Stromal cell of bone marrow (primary cell): ENCODE data around the gene VOPP1.
"Not testable (repeated sequence)": the region's sequence is repeated elsewhere in the genome, so short reads cannot be mapped to it uniquely, and the experiment has no call there.

Experiments
- DNase-seq: peaks from one replicate; pipeline ENCODE4 v3.0.0-alpha.2; 2012; ENCODE audit warnings: low read depth

The VOPP1 gene, protein sequence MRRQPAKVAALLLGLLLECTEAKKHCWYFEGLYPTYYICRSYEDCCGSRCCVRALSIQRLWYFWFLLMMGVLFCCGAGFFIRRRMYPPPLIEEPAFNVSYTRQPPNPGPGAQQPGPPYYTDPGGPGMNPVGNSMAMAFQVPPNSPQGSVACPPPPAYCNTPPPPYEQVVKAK

DNA sequence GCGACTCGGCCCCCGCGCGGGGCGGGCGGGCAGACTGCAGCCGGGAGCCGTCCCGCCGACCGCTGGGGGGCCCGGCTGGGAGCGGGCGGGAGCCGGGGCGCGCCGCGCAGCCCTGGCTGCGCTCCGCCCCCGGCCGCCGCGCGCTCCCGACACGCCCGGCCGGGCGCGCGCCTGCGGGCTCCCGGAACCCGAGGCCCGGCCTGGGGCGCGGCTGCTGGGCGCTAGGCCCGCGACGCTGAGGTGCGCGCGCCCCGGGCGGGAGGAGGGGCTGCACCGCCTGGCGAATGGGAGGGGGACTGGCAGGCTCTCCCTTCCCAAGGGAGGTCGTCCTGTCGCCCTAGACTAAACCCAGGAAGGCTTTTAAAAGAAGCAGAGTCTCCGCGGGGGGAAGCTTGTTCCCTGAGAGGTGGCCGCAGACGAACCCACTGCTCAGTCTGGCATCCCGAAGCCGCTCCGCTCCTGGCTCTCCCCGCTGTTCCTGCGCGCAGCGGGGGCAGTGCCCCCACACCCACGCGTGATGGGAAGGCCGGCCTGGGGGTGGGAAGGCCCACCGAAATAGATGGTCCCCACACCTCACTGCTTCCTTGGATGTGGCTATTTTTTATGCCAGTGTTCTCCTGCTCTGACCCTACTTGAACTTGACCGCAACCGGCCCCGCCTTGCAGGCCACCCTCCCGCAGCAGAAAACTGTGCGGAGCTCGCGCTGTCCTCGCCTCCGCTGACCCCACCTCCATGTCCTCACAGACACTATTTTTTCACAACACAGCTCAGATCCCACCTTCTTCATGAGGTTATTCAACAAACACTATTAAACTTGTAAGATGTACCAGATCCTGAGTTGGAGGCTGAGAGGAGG lies at the start of gene VOPP1:
TSS of gene VOPP1 (minus strand) at position 125 of the 856 bp plus-strand sequence. CDS start 178 bp downstream, outside the sequence.
- DNase-seq = peak; percentile 47

- DNase-seq = no peak
Measured at GRCh38 chr7:55618913-55619312, 46.6 kb upstream of the VOPP1 start.

DNA sequence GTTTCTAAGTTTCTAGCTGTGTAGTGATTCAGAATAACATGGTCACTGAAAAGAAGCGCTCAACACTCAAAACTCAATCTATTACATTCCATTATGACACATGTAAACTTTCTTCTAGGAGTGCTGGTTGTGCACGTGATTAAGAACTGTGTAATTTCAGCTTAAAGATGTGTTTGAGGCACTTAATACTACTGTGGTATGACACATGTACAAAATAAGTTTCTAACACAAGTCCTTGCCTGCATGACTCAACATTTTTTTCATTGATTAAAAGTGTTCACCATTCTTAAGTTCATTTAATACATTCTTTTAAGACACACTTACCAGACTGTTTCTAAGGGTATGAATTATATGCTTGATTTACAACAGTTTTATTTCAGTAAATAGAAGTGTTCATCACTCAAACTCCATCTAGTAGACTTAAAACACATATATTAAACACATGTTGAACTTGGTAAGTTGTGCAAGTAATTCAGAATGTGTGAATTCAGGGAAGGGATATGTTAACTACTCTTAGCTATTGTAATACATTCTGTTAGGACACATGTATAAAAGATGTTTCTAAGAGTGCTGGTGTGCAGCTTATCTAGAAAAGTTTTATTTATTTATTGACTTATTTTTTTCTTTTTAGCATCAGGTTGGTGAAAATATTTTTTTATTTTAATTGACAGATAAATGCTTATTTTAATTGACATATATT lies 42.2 kb upstream of the VOPP1 start:
- not testable (repeated sequence) for DNase-seq

GRCh38 chr7:55609726-55610125 lies 37.4 kb upstream of the VOPP1 start:
- DNase-seq = not testable (repeated sequence)

DNA sequence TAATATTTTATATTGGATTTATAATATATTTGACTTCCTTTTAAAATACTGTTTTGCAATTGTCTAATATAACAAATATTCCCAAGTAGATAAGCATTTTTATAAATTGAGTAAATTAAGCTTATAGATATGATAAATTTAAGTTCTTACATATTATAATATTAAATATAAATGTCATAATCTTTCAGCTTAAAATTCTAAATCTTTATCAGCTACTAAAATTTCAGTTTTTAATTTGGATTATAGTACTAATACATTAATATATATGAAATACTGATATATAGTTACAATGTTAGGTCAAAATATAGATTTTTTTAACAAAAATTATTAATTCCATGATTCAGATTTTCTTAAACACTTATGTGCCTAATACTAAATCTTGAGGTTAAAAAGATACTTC lies 33.4 kb upstream of the VOPP1 start:
- not testable (repeated sequence) for DNase-seq

DNA sequence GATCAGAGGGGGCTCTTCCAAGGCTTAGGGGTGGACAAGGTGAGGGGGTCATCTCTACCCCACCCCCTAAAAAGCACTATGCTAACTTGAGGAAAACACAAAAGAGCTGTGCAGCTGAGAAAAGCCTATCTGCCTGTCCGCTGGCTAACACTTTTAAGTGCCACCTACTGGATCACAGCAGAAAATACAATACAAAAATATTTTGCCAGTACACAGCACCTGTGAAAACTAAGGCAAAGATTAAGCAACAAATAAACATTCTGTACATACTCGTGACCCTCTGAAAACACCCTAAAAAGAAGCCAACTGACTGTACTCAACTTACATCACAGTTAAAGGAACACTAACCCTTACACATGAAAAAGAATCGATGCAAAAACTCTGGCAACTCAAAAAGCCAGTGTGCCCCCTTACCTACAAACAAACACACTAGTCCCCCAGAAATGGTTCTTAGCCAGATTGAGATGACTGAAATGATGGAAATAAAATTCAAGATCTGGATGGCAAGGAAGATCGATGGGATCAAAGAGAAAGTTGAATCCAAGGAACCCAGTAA lies 25.7 kb upstream of the VOPP1 start:
- not testable (repeated sequence) for DNase-seq

DNA sequence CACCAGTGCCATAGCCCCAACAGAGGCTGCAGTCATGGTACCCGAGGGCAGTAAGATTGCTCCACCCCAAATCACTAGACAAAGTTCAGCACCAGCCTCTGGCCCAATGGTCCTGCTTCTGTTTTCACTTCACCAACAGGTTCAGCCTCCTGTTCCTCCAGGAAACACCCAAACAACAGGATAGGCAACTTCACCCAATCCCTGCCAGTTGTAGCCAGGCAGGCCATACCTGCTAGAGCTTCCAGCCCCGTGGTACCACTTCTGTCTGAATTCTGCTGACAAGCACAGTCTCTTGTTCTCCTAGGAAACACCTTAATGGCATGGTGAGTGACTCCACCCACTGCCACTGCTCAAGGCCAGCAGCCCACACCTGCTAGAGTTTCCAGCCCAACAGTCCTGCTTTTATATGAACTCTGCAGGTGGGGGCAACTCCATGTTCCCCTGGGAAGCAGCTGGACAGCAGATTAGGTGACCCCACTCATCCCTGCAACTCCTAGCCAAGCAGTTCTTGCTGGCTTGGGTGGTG lies 25.0 kb upstream of the VOPP1 start:
- not testable (repeated sequence) for DNase-seq

DNA sequence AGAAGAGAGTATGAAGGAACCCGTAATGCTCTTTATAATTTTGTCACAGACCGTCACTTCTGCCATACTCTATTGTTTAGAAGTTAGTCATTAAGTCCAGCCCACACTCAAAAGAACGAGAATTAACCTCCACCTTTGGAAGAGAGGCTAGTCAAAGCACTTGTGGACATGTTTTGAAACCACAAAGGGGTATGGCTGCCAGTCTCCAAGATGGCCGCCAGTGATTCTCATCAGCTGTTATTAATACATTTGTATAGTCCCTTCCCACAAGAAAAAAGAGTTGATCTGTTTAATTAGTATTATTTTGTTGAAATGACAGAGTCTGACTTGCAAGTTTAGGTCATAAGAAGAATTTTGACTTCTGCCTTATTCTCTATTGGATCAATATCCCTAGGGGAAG lies 23.2 kb upstream of the VOPP1 start:
- no peak for DNase-seq

DNA sequence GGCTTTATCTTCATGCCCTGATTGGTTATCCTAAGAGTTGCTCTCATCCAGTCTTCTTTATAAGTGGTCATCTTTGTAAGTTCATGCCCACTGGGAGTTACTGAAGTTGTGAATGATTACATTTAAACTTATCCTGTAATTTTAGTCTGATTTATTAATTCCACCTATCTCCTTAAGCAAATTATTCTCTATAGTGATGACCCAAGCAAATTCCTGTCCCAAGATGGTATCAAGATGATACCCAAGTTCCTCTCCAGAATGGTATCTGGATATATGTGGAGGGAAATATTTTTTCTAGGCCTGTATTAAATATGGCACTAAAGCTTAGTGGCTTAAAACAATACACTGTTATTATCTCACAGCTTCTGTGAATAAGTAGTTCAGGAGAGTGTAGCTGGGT lies 22.6 kb upstream of the VOPP1 start:
- DNase-seq = no peak

- no peak for DNase-seq
Measured at GRCh38 chr7:55594414-55594813, 22.1 kb upstream of the VOPP1 start.

DNA sequence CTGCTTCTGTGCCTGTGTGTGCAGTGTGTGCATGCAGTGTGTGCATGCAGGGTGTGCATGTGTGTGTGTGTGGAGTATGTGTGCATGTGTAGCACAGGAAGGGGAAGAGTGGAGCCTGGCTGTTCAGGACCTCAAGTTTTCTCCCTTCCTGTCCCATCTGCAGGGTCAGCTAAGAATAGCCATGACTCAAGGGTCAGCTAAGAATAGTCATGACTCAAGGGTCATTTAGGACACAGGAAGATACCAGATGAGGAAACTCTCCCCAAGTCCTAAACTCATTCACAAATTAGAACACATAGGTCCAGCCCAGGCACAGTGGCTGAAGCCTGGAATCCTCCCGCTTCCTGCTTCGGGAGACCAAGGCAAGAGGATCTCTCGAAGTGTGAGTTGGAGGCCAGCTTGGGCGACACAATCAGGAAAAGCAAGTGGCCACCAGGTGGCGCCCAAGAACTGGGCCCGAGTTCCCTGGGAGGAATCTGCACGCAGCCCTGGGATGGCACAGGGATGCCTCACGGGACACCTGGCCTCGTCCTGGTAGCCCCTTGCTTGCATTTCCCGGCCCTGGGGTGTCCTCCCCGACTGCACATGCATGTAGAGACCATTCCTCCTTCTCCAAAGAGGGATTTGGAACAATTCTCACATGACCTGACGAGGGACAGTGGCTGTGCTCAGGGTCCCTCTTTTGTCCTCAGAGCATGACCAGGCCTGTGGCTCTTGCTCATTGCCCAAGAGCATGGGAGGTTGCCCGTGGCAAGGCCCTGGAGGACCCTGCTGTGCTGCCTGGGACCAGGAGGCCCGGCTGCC lies 21.4 kb upstream of the VOPP1 start:
- DNase-seq = no peak

GRCh38 chr7:55593172-55593514 lies 20.8 kb upstream of the VOPP1 start:
- no peak for DNase-seq

DNA sequence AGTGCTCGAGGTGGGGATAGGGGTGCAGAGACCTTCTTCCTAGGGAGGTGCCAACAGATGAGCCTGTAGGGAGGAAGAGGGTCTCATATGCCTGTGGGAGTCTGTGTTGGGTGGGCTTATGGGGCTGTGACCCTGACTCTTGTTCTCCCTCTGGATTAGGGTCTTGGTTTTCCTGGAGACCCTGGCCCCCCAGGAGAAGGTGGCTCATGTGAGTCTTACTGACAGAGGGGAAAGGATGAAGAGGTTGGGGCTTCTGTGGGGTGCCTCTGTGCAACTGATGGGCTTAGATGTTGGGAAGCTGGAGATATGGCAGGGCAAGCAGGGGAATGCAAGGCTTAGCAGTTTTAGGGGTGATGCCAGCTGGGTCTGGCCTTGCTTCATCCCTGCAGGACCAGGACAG lies 20.2 kb upstream of the VOPP1 start:
- no peak for DNase-seq

DNA sequence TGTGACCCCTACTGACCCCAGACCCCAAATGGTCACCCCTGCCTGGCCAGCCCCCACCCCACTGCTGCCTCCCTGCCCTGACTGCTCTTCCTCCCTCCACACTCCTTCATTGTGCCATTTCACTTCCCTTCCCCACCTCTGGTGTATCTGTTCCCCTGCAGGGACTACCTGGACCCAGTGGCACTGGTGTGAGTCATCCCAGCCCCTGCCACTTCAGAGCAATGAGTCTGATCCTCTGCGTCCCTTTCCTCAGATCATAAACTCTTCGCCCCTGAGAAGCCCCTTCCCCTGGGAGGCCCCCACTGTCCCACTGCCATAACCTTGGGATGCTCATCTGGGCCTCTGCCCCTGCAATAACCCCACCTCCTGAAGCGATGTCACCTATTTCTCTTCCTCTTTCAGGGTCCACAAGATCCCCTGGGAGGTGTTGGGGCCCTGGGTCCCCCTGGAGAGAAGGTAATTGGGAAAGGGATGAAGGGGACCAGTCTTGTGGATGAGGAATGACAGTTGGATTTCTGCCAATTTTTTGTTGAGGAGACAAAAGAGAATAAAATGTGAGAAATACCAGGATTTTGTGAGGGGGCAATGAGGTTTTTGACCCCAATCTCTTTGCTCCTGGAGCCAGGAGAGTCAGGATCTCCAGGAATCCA lies 19.1 kb upstream of the VOPP1 start:
- no peak for DNase-seq

GRCh38 chr7:55590517-55591281 lies 18.4 kb upstream of the VOPP1 start:
- no peak for DNase-seq

DNA sequence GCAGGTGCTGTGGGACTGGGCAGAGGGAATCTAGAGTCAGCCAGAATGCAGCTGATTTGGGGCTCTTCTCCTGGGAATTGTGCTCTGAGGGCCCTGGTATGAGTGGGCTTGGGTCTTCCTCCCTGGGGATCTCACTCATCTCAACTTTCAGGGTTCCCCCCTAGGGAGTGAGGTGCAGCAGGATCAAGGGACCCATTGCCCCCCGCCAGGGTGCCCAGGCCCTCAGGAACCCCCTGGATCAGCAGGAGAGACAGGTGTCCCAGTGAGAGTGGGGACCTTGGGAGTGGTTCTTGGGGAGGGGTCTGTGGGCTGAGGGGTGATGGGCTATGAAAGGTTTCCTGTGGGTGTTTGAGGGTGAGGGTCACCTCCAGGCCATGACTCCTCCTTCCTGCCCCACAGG lies 17.6 kb upstream of the VOPP1 start:
- no peak for DNase-seq

DNA sequence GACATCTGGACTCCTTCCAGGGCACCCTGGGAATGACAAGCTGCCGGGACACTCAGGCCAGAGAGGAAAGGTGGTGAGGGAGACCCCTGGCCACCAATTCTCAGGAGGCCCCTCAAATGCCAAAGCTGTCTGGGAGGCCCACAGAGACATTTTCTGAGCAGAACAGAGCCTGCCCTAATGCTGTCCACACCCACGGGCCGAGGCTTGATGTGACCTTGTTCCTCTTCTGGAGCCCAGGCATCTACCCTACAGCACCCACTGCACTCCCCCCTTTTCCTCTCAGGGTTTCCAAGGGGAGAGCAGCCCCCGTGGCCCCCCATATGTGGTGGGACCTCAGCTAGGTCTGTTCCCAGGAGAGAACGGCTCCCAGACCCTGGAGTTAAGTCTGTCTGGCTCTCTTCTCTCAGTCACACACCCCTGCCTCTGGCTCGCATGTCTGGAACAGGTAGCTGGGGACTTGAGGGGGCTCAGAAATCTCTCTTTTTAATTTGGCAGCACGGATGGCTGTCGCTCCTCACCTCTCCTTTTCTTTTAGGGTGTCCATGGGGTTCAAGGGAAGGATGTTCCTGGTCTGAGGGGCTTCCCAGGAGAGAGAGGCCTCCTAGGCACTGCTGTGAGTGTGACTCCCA lies 16.8 kb upstream of the VOPP1 start:
- no peak for DNase-seq

GRCh38 chr7:55588379-55588699 lies 16.0 kb upstream of the VOPP1 start:
- DNase-seq = no peak

DNA sequence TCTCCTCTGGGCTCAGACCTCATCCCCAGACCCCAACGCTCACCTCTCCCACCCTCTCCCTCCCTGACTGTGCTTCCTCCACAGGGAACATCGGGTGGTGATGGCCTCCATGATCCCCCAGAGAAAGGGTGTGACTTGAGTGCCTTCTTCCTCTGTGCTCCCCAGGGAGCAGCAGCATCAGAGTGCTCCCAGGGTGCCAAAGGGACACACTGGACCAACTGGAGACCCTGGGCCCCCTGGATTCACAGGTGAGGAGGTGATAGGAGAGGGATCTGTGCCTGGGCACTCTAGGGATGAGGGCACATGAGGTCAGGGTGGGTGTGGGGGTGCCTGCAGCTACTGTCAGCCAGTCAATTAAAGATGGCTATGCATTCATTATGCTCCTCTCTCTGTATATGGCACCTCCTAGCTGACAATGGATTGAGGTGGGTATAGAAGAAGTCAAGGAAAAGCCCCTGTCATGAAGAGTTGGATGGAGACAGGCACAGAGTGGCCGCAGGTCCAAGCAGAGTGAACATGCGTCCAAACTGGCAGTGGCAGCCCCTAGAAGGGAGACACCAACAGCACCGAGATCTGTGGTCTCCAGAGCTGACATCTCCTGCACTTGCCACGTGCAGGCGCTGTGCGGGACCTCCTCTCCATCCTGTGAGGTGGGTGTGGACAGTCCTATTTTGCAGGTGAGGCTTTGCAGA lies 15.5 kb upstream of the VOPP1 start:
- no peak for DNase-seq
